ENCODE results near the gene ALDH1L1. TPM values are rescaled to one million over a fixed set of nuclear protein-coding genes. Genes with fewer than 3 reads are reported as not detected.

The ALDH1L1 gene
- total RNA-seq, 6 donors from 2014 or later = 2.4 to 11.5 (median 4.7) TPM

DNA sequence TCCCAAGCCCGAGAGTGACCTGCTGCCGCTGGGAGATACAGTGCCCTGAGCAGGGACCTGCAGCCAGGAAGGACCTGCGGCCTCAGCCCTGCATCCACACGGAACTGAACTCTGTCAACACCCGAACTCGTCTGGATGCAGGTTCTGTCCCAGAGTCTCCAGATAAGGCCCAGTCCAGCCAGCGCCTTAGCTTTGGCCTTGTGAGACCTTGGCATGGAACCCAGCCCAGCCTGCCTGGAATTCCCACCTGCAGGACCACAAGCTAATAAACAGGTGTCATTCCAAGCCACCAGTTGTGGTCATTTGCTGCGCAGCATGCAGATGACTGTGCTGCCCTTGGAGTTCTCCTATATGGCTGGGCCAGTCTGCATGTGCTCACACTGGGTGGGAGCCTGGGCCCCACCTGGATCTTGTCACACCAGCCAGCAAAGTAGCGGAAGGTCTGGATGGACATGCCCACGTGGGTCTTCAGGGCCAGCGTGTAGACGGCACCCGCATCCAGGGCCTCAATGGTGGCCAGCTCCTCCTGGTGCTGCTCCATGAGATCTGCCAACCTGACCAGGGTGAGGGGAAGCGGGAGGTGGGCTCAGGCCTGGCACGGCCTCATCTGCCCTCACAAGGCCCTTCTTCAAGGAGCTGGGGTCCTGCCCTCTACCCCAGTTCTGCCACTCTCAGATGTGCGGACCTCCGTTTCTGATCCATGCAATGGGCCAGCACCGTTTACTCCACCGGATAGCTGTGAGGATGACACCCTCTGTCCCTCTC is 49.2 kb downstream of the ALDH1L1 start:
- H3K27ac ChIP-seq = no peak overlapping the region
- peak; percentile 18 to 56 for DNase-seq
- WGBS, 2 donors = 87 to 89% methylated on average over 14 to 19 of the region's 19 CpGs
- no peak overlapping the region for H3K4me3 ChIP-seq
- no peaks in the 10 kb centered on the region for H3K27me3 ChIP-seq
- peaks cover 0 to 20% (median 10%) of the 10 kb centered on the region in 4 donors for H3K4me1 ChIP-seq
- H3K9me3 ChIP-seq = no peaks in the 10 kb centered on the region
- ATAC-seq (ENCODE audit: low FRiP score in 2 of 2) = no peak
- H3K36me3 ChIP-seq = no peaks in the 10 kb centered on the region
- no peak for TF ChIP-seq POLR2A (IDR thresholded peaks at IDR 0.05)
- TF ChIP-seq EP300 (IDR thresholded peaks at IDR 0.05) = no peak
- TF ChIP-seq, protein P1, sequence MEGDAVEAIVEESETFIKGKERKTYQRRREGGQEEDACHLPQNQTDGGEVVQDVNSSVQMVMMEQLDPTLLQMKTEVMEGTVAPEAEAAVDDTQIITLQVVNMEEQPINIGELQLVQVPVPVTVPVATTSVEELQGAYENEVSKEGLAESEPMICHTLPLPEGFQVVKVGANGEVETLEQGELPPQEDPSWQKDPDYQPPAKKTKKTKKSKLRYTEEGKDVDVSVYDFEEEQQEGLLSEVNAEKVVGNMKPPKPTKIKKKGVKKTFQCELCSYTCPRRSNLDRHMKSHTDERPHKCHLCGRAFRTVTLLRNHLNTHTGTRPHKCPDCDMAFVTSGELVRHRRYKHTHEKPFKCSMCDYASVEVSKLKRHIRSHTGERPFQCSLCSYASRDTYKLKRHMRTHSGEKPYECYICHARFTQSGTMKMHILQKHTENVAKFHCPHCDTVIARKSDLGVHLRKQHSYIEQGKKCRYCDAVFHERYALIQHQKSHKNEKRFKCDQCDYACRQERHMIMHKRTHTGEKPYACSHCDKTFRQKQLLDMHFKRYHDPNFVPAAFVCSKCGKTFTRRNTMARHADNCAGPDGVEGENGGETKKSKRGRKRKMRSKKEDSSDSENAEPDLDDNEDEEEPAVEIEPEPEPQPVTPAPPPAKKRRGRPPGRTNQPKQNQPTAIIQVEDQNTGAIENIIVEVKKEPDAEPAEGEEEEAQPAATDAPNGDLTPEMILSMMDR (IDR thresholded peaks at IDR 0.05) = no peak
- TF ChIP-seq POLR2AphosphoS5 (IDR thresholded peaks at IDR 0.05) = no peak

DNA sequence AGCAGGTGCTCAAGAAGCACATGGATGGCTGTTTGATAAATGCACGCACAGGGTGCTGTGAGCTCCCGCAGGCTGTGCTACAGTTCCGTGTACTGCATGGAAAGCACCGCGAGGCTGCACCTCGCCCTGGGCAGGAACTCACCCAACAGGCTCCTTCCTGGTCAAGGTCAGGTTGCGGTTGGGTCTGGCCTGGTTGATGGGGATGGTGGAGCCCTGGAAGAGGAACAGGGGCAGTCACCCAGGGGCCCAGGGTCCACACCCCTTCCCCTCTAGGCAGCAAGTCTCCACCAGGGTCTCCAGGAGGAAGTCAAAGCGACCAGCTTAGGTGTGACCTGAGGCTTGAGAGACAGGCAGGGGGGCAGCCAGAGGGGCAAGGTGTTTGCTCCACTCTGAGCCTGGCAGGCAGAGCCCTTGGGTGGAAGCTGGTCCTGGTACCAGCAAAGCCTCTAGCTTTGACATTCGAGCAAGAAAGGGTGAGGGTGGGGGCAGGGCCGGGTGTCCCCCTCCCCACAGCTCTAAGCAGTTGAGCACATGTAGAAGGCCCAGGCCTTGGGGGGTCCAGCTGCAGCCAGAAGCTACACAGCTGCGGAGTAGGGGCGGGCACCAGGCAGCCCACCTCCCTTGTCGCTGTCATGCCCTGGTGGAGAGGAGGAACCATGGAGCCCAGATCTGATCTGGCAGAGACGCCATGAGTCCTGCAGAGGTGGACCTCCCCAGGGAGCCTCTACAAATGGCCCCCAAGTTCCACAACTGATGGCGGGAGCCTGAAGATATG is 50.1 kb downstream of the ALDH1L1 start:
- Histone ChIP-seq H3K27ac (no peak overlapping the region), H3K9me3 (no peaks in the 10 kb centered on the region), H3K27me3 (no peaks in the 10 kb centered on the region), H3K4me3 (no peak overlapping the region), H3K4me1 (peaks cover 0 to 20% (median 10%) of the 10 kb centered on the region in 4 donors), H3K36me3 (no peaks in the 10 kb centered on the region)
- TF ChIP-seq EP300 (IDR thresholded peaks at IDR 0.05) = no peak
- TF ChIP-seq, protein P1 (IDR thresholded peaks at IDR 0.05) = no peak
- TF ChIP-seq POLR2A (IDR thresholded peaks at IDR 0.05) = no peak
- no peak for TF ChIP-seq POLR2AphosphoS5 (IDR thresholded peaks at IDR 0.05)
- peak; percentile 23 to 45 for DNase-seq
- ATAC-seq (ENCODE audit: low FRiP score in 2 of 2) = no peak
- WGBS, 2 donors = 39 to 68% methylated on average over 6 to 14 of the region's 15 CpGs

DNA sequence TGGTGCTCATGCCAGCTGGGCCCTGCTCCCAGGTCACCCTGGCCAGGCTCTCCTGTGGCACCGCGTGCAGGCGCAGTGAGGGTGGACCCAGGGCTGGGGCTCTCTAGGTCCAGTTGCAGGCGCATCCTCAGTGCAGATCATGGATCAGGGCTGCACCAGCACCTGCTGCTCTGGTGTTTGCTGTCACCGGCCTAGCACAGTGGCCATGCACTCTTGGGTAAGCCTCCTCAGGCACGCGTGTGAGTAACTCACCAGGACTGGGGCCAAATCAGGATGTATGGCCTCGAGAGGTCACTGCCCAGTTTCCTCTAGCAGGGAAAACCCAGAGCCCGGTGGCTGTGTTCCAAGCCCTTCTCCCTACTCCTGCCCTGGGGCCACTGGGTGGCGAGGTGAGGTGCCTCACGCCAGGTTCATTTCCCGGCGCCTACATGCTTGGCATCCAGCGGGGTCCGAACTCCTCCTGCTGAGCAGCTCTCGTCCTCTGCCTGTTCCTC is 50.9 kb downstream of the ALDH1L1 start:
- TF ChIP-seq, protein P1 (IDR thresholded peaks at IDR 0.05) = peak in 1 of 6 experiments; percentile 10
- no peak for TF ChIP-seq POLR2AphosphoS5 (IDR thresholded peaks at IDR 0.05)
- TF ChIP-seq POLR2A (IDR thresholded peaks at IDR 0.05) = no peak
- Histone ChIP-seq H3K27me3 (no peaks in the 10 kb centered on the region), H3K27ac (no peak overlapping the region), H3K9me3 (no peaks in the 10 kb centered on the region), H3K36me3 (no peaks in the 10 kb centered on the region), H3K4me3 (no peak overlapping the region), H3K4me1 (peaks cover 0 to 20% (median 10%) of the 10 kb centered on the region in 4 donors)
- peak; percentile 64 to 81 for DNase-seq
- 39 to 44% methylated on average over 11 to 16 of the region's 16 CpGs for WGBS, 2 donors
- ATAC-seq (ENCODE audit: low FRiP score in 2 of 2) = peak in 1 of 2 donors; percentile 26

DNA sequence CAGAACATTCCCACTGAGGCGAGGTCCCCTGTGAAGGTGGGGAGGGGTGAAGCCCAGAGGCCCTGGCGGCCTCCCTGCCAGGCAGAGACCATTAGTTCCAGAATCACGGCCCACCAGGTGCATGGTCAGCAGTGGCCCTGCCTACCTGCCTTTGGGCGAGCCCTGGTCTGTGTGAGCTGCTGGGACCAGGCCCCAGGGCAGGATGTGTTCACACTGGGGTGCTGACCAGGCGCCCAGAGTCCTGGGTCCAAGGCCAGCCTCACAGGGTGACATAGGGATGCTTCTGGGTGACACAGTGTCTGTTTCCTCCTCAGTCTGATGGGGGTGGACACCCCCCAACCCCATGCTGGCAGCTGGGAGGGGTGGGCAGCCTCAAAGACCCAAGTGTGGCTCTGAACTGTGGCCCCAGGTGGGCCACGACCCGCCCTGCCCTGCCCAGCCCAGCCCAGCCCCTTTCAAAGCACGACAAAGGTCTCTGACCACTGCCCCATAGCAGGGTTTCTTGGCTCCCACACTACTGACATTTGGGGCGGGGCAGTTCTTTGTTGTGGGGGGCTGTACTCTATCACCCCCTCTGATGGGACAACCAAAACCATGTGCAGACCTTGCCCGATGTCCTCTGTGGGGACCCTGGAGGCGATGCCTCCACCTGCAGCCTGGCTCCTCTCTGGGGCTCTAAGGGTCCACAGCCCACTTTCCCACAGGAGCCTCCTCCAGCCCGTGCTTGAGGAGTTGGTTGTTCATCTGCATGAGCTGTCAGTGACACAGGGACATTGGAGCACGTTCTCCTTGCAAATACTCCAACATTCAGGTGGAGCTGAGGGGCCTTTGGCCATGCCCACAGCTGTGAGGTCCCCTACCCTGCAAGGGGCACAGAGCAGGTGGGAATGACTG is 51.6 kb downstream of the ALDH1L1 start:
- ATAC-seq (ENCODE audit: low FRiP score in 2 of 2) = no peak

More for the DNA sequence above, 51.6 kb downstream of the ALDH1L1 start:
- H3K36me3 ChIP-seq = no peaks in the 10 kb centered on the region
- peaks cover 0 to 14% (median 7%) of the 10 kb centered on the region in 4 donors for H3K4me1 ChIP-seq
- H3K27me3 ChIP-seq = no peaks in the 10 kb centered on the region
- WGBS, 2 donors = 85 to 100% methylated on average over 1 to 11 of the region's 13 CpGs
- H3K4me3 ChIP-seq = no peak overlapping the region
- TF ChIP-seq, protein P1 (IDR thresholded peaks at IDR 0.05) = no peak
- no peak for TF ChIP-seq POLR2AphosphoS5 (IDR thresholded peaks at IDR 0.05)
- TF ChIP-seq POLR2A (IDR thresholded peaks at IDR 0.05) = no peak
- no peak for TF ChIP-seq EP300 (IDR thresholded peaks at IDR 0.05)
- peak; percentile 15 to 61 for DNase-seq
- H3K27ac ChIP-seq = no peak overlapping the region
- H3K9me3 ChIP-seq = no peaks in the 10 kb centered on the region
